Measurements from ENCODE around the gene PAX7. TPM values are rescaled to one million over a fixed set of nuclear protein-coding genes. Genes with fewer than 3 reads are reported as not detected.

The PAX7 gene
- total RNA-seq, 4 donors from 2014 or later: not detected

DNA sequence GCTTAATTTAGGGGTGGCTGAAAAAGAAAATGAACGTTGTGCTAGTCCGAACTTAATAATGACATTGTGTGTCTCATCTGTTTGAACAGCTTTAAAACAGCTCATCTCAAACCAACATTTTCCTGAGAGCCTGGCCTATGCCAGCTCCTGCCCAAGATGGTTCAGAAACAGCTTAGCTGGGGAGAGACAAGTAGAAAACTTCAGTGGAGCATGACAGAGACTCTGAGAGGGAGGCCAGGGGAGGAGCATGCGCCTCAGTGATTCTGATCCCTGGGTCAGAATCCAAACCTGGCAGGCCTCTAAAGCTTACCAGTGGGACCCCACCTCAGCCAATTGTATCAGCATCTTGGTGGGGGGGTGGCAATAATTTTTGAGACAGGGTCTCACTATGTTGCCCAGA is 129.5 kb downstream of the PAX7 start:
- TF ChIP-seq, protein P1, sequence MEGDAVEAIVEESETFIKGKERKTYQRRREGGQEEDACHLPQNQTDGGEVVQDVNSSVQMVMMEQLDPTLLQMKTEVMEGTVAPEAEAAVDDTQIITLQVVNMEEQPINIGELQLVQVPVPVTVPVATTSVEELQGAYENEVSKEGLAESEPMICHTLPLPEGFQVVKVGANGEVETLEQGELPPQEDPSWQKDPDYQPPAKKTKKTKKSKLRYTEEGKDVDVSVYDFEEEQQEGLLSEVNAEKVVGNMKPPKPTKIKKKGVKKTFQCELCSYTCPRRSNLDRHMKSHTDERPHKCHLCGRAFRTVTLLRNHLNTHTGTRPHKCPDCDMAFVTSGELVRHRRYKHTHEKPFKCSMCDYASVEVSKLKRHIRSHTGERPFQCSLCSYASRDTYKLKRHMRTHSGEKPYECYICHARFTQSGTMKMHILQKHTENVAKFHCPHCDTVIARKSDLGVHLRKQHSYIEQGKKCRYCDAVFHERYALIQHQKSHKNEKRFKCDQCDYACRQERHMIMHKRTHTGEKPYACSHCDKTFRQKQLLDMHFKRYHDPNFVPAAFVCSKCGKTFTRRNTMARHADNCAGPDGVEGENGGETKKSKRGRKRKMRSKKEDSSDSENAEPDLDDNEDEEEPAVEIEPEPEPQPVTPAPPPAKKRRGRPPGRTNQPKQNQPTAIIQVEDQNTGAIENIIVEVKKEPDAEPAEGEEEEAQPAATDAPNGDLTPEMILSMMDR (IDR thresholded peaks at IDR 0.05; ENCODE audit: low read depth): no peak

DNA sequence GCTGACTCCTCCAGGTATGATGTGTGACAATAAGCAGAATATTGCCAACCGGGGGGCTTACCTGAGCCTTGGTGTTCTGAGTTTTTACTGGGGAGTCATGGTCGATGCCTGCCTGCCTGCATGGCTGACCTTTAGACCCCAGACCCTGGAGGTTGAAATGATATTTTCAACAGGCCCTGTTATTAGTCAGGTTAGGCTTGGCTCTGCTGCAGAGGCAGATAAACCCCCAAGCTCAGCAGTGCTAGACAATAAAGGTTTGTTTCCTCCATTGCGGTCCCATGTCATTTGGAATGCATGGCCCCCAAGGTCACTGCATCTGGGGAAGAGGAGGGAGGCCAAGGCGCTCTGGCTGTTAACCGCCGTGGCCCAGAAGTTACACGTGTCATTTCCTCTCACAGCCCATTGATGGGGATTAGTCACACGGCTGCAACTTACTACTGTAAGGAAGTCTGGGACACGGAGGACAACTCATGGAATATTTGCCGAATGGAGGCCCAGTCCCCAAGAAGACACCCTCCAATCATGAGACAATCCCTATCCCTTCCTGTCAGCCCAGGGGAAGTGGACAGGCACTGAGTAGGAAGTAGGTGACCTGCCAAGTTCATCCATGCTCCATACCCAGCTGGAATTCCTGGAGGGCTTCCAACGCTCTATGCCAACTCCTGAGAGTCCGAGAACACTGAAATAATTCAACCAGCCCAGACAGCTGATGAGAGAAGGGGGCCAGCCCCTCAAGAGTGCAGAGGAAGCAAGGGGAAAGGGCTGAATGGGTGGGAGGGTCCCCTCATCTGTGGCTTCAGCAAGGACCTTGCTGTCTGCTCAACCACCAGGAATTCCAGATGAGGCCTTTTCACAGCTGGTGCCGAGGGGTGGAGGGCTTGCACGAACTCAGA is 131.5 kb downstream of the PAX7 start:
- TF ChIP-seq, protein P1 (IDR thresholded peaks at IDR 0.05; ENCODE audit: low read depth): no peak

DNA sequence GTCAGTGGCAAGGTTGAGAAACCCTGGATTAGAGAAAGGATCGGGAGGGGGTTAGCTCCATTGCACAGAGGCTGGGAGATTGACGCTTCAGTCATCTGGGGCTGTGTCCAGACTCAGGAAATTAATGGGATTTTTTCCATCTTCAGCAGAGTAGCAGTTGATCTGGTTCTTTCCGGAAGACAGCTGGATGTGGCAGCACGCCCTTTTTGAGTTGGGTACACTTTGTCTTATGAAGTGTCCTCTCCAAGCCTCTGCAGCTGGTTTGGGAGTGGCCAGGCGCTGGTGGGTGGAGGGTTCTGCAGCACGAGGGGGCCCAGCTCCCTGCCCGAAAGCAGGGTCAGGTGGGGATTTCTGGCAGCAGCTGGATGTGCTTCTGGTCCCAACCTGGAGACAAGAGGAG is 133.7 kb downstream of the PAX7 start:
- TF ChIP-seq, protein P1 (IDR thresholded peaks at IDR 0.05; ENCODE audit: low read depth): no peak

DNA sequence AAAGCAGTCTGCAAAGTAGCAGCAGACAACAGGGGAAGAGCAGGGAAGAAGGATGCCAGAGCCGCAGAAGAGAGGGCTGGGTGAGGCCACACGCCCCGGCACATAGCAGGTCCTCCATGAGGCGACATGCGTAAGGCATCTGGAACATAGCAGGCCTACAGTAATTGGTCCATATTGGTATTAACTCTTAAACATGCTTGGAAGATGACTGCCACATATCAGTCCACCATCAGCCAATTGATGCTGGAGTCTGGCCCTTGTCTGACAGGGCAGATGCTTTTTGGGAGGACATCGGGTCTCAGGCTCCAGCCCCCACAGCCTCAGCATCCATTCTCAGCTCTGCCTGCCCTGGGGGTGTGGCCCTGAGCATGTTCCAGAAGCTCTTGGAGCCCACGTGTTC is 135.1 kb downstream of the PAX7 start:
- TF ChIP-seq, protein P1 (IDR thresholded peaks at IDR 0.05; ENCODE audit: low read depth): no peak

- TF ChIP-seq, protein P1 (IDR thresholded peaks at IDR 0.05; ENCODE audit: low read depth): no peak
Observed at GRCh38 chr1:18766328-18766727, 135.7 kb downstream of the PAX7 start.

GRCh38 chr1:18768086-18768485 is 137.4 kb downstream of the PAX7 start:
- TF ChIP-seq, protein P1 (IDR thresholded peaks at IDR 0.05; ENCODE audit: low read depth): no peak

DNA sequence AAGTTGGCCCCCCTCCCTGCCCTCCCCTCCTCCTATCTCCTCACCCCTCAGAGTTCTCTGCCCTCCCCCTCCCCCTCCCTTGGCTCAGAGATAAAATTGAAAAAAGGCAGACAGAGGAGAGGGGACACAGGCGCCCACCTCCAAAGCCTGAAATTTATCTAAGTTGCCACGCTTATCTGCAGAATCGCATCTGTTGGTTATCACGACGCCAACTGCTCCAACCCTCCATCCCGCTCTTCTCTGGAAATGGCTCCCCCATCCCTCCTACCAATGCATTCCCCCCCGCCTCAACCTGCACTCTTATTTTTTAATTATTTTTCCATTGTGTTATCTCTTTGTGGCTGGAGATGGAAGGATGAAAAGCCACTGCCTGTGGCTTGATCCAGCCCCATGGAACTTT is 138.5 kb downstream of the PAX7 start:
- TF ChIP-seq, protein P1 (IDR thresholded peaks at IDR 0.05; ENCODE audit: low read depth): no peak
